Ishikawa (cell line): Measurements from ENCODE around the gene AP1AR.

ENCODE experiments used
- CEBPB ChIP-seq: IDR thresholded peaks from 2 replicates; pipeline ENCODE4 v1.6.1; 2012
- CREB1 ChIP-seq: IDR thresholded peaks from 2 replicates; pipeline ENCODE4 v1.6.1; 2012; ENCODE audit warnings: low read depth
- EGR1 ChIP-seq: IDR thresholded peaks from 2 replicates; pipeline ENCODE4 v1.6.1; 2012
- EP300 ChIP-seq: IDR thresholded peaks from 2 replicates; pipeline ENCODE4 v1.6.1; 2012; ENCODE audit warnings: borderline replicate concordance
- FOXM1 ChIP-seq: IDR thresholded peaks from 2 replicates; pipeline ENCODE4 v1.6.1; 2012; ENCODE audit warnings: low read depth, borderline replicate concordance
- MAX ChIP-seq: IDR thresholded peaks from 2 replicates; pipeline ENCODE4 v1.6.1; 2012
- NFIC ChIP-seq: IDR thresholded peaks from 2 replicates; pipeline ENCODE4 v1.6.1; 2012
- RAD21 ChIP-seq: IDR thresholded peaks from 2 replicates; pipeline ENCODE4 v1.6.1; 2012; ENCODE audit warnings: low read depth
- TAF1 ChIP-seq: IDR thresholded peaks from 2 replicates; pipeline ENCODE4 v1.6.1; 2012; ENCODE audit warnings: low read depth, mild to moderate bottlenecking
- TCF12 ChIP-seq: IDR thresholded peaks from 2 replicates; pipeline ENCODE4 v1.6.1; 2012; ENCODE audit warnings: low read depth
- TEAD4 ChIP-seq: IDR thresholded peaks from 2 replicates; pipeline ENCODE4 v1.6.1; 2012
- USF1 ChIP-seq: IDR thresholded peaks from 2 replicates; pipeline ENCODE4 v1.6.1; 2012
- YY1 ChIP-seq: IDR thresholded peaks from 2 replicates; pipeline ENCODE4 v1.6.1; 2012; ENCODE audit warnings: low read depth
- ZBTB7A ChIP-seq: IDR thresholded peaks from 2 replicates; pipeline ENCODE4 v1.6.1; 2012; ENCODE audit warnings: low read depth
- TF ChIP-seq, protein P1 (sequence below): IDR thresholded peaks from 2 replicates; pipeline ENCODE4 v1.6.1; 2012; ENCODE audit warnings: low read depth, mild to moderate bottlenecking

The AP1AR gene

GRCh38 chr4:112213091-112213490 is 18.5 kb upstream of the AP1AR start:
- TF ChIP-seq TCF12: no peak
- no peak for TF ChIP-seq FOXM1
- TF ChIP-seq TEAD4: no peak
- no peak for TF ChIP-seq NFIC
- TF ChIP-seq CREB1: no peak
- TF ChIP-seq CEBPB: no peak
- TF ChIP-seq, protein P1, sequence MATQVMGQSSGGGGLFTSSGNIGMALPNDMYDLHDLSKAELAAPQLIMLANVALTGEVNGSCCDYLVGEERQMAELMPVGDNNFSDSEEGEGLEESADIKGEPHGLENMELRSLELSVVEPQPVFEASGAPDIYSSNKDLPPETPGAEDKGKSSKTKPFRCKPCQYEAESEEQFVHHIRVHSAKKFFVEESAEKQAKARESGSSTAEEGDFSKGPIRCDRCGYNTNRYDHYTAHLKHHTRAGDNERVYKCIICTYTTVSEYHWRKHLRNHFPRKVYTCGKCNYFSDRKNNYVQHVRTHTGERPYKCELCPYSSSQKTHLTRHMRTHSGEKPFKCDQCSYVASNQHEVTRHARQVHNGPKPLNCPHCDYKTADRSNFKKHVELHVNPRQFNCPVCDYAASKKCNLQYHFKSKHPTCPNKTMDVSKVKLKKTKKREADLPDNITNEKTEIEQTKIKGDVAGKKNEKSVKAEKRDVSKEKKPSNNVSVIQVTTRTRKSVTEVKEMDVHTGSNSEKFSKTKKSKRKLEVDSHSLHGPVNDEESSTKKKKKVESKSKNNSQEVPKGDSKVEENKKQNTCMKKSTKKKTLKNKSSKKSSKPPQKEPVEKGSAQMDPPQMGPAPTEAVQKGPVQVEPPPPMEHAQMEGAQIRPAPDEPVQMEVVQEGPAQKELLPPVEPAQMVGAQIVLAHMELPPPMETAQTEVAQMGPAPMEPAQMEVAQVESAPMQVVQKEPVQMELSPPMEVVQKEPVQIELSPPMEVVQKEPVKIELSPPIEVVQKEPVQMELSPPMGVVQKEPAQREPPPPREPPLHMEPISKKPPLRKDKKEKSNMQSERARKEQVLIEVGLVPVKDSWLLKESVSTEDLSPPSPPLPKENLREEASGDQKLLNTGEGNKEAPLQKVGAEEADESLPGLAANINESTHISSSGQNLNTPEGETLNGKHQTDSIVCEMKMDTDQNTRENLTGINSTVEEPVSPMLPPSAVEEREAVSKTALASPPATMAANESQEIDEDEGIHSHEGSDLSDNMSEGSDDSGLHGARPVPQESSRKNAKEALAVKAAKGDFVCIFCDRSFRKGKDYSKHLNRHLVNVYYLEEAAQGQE: no peak
- no peak for TF ChIP-seq EP300
- no peak for TF ChIP-seq EGR1
- TF ChIP-seq MAX: no peak
- no peak for TF ChIP-seq TAF1
- no peak for TF ChIP-seq ZBTB7A
- no peak for TF ChIP-seq YY1
- TF ChIP-seq USF1: no peak

DNA sequence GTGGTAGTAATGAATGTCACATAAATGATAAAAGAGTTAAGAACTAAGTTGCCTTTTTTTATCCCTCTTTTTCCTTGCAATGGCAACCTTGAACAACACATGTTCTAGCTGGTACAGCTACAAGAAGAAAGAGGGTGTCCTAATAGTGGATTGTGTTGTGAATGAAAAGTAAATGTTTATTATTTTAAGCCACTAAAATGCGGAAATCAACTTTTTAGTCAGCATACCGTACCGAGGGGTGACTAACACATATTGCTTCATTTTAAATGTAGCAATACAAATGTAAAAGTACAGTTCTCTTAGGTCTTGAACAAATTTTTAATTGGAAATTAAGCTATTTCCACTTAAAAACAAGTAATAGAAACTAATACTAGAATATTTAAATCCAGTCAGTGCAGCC is 17.7 kb upstream of the AP1AR start:
- TF ChIP-seq, protein P1: no peak
- TF ChIP-seq RAD21: no peak
- no peak for TF ChIP-seq MAX
- no peak for TF ChIP-seq TEAD4
- TF ChIP-seq FOXM1: no peak
- TF ChIP-seq NFIC: no peak
- no peak for TF ChIP-seq CEBPB
- no peak for TF ChIP-seq USF1
- no peak for TF ChIP-seq YY1
- no peak for TF ChIP-seq TAF1
- TF ChIP-seq EP300: no peak
- TF ChIP-seq ZBTB7A: no peak
- TF ChIP-seq CREB1: no peak
- no peak for TF ChIP-seq TCF12
- no peak for TF ChIP-seq EGR1

DNA sequence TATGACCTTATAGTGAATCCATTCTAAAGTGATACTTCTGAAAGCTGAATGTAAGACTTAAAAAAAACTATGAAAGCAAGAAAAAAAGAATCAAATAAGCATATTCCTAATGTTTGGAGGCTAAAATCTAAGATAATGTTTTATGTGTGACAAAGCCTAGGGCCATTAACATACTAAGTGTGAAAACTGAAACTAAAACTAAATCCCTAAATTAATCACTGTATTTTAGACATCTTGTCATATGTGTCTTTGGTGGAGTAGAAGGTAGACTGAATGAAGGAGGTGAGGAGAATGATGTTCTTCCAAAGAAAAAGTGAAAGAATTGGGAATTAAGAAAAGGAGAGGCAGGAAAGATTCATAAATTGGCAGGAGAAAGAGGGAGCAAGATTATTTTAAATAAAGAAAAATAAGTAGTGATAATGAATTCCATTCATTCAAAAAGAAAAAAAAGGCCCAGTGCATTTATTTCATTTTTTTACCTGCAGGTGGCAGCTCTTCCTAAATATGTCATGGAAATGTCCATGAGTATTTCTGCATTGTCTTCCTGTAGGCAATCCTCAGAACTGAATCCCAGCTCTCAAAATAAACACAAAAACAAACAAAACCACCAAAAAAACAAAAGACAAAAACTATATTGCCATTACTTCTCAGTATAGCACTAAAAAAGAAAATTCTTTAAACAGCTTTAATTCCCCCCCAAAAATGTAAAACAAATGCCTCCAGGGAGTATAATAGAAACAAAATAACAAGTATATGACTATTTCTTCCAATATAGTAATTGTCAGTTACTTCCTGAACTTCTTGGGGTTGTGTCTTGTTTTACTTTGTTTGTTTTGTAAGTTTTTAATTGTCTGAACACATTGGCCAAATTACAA is 17.0 kb upstream of the AP1AR start:
- TF ChIP-seq TEAD4 (no peak), NFIC (no peak), RAD21 (peak; percentile 54)

DNA sequence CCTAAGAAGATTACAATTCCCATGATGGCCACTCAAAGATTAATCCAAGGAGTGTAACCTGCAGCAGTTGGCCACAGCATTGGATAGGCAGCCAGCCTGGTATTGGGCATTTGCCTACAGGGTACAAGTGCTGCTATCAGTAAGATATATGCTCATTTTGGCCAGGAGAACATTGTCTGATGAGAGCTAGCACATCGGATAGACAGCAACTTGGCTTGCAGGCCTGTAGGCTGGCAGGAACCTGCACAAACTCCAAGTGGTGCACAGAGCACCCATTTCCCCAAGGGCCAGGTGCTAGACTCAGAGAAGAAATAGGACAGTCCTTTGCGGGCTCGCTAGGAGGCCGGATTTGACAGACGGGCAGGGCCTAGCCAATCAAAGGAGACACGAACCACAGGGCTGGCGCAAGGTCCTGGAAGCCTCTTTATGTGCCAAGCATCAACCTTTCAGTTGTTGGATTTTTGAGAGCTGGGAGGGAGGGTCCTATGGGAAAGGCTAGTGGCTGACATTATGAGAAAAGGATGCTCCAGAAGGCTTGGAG is 11.7 kb upstream of the AP1AR start:
- TF ChIP-seq MAX (no peak), TEAD4 (no peak), ZBTB7A (no peak), TCF12 (no peak), EP300 (no peak), RAD21 (no peak), YY1 (no peak), CREB1 (no peak), USF1 (no peak), TAF1 (no peak), FOXM1 (no peak), NFIC (no peak), EGR1 (no peak)
- TF ChIP-seq, protein P1: no peak
